ENCODE results near the gene COPZ1. TPM values are rescaled to one million over a fixed set of nuclear protein-coding genes. Genes with fewer than 3 reads are reported as not detected.
A peak's percentile ranks its signal among the peaks of the same experiment; 100 is the strongest.

COPZ1 gene
- total and polyA plus RNA-seq, 9 of the 15 experiments (the other 6 are each of a cell fraction or from before 2014, with no cell fraction given): 137 to 487 (median 233) TPM

GRCh38 chr12:54280468-54281260 is 44.3 kb upstream of the COPZ1 start, which contains the start of gene HNRNPA1 (continued):
- no peak for TF ChIP-seq ZNF551 (CRISPR knock-in tag; IDR thresholded peaks at IDR 0.05)
- peak; percentile 15; the same call in 1 of the 2 replicates for TF ChIP-seq TFAP4 (CRISPR knock-in tag; IDR thresholded peaks at IDR 0.05; ENCODE audit: borderline replicate concordance)
- no peak for TF ChIP-seq MCM7 (IDR thresholded peaks at IDR 0.05)
- TF ChIP-seq JUN (IDR thresholded peaks at IDR 0.05; ENCODE audit: borderline replicate concordance, low read depth, low read length): peak; percentile 17; the same call in 1 of the 2 replicates
- TF ChIP-seq JUN (CRISPR knock-in tag; IDR thresholded peaks at IDR 0.05; ENCODE audit: borderline replicate concordance): no peak
- TF ChIP-seq VEZF1 (CRISPR knock-in tag; IDR thresholded peaks at IDR 0.05): peak; percentile 58
- TF ChIP-seq CREB5 (CRISPR knock-in tag; IDR thresholded peaks at IDR 0.05): peak; percentile 9; the same call in 1 of the 2 replicates
- peak; percentile 92; the same call in 1 of the 2 replicates for TF ChIP-seq GTF2E2 (tag; IDR thresholded peaks at IDR 0.05)
- TF ChIP-seq HBP1 (CRISPR knock-in tag; IDR thresholded peaks at IDR 0.05): peak; percentile 65; the same call in 1 of the 2 replicates
- peak in 1 of 2 experiments; percentile 77; a peak in 1 of 4 replicates for TF ChIP-seq HDAC1 (IDR thresholded peaks at IDR 0.05)
- TF ChIP-seq NR4A1 (CRISPR knock-in tag; IDR thresholded peaks at IDR 0.05): peak; percentile 25; the same call in 1 of the 2 replicates
- no peak for TF ChIP-seq NR4A1 (tag; IDR thresholded peaks at IDR 0.05)
- TF ChIP-seq ZNF274 (IDR thresholded peaks at IDR 0.05; ENCODE audit: borderline replicate concordance, low read depth, low read length): no peak
- peak; percentile 99 for TF ChIP-seq FOS (IDR thresholded peaks at IDR 0.05; ENCODE audit: extremely low read depth, insufficient read length)
- TF ChIP-seq ZNF609 (CRISPR knock-in tag; IDR thresholded peaks at IDR 0.05; ENCODE audit: borderline replicate concordance): no peak
